Prostate gland (tissue), 2 donors: ENCODE data around the gene SLC4A2. TPM values are rescaled to one million over a fixed set of nuclear protein-coding genes. Genes with fewer than 3 reads are reported as not detected.

Experiments
- total RNA-seq, 2 donors: library from RNA; depleted of rRNA; stranded (reverse); fragments of >200 nt; gene quantifications; one replicate each; pipeline ENCODE4 v1.1.0, GENCODE V29; 2016

Gene SLC4A2
- total RNA-seq, 2 donors from 2014 or later, result 77.1 to 141 TPM

Other genes with a start within 250 kb of the SLC4A2 start
- gene AOC1, start 207.1 kb upstream of the SLC4A2 start, total RNA-seq, result 1 to 10 TPM; 2.1 to 3.1 TPM
- 100 to 1,000 TPM in 1 of 2 donors, 10 to 100 TPM in 1; 10.1 to 184 TPM for gene KCNH2, start 81.3 kb upstream of the SLC4A2 start, total RNA-seq
- gene NOS3, start 68.6 kb upstream of the SLC4A2 start, total RNA-seq, result 10 to 100 TPM in 1 of 2 donors, 1 to 10 TPM in 1; 6.1 to 10.4 TPM
- gene ATG9B, start 35.1 kb upstream of the SLC4A2 start, total RNA-seq, result 1 to 10 TPM in 1 of 2 donors, under 1 TPM in 1; 0.18 to 7.1 TPM
- gene ABCB8, start 31.1 kb upstream of the SLC4A2 start, total RNA-seq, result 10 to 100 TPM; 26.4 to 50.6 TPM
- 10 to 100 TPM in 1 of 2 donors, 1 to 10 TPM in 1; 1.7 to 11.0 TPM for gene ASIC3, start 11.1 kb upstream of the SLC4A2 start, total RNA-seq
- gene CDK5, start 1.7 kb upstream of the SLC4A2 start, total RNA-seq, result 10 to 100 TPM; 13.1 to 18.5 TPM
- 100 to 1,000 TPM; 107 to 122 TPM for gene FASTK, start 21.2 kb downstream of the SLC4A2 start, total RNA-seq
- gene TMUB1, start 23.9 kb downstream of the SLC4A2 start, total RNA-seq, result 10 to 100 TPM; 79.8 to 99.4 TPM
- gene AGAP3, start 26.9 kb downstream of the SLC4A2 start, total RNA-seq, result 100 to 1,000 TPM in 1 of 2 donors, 10 to 100 TPM in 1; 80.3 to 112 TPM
- not detected for gene GBX1, start 108.1 kb downstream of the SLC4A2 start, total RNA-seq
- gene ASB10, start 127.7 kb downstream of the SLC4A2 start, total RNA-seq, result not detected
- 1 to 10 TPM in 1 of 2 donors, not detected in 1; 3.0 TPM for gene H2BK1, start 150.9 kb downstream of the SLC4A2 start, total RNA-seq
- 10 to 100 TPM; 23.3 to 33.3 TPM for gene ABCF2, start 167.6 kb downstream of the SLC4A2 start, total RNA-seq
- 10 to 100 TPM; 40.2 to 72.9 TPM for gene CHPF2, start 172.9 kb downstream of the SLC4A2 start, total RNA-seq
- 100 to 1,000 TPM in 1 of 2 donors, 10 to 100 TPM in 1; 35.6 to 108 TPM for gene SMARCD3, start 189.1 kb downstream of the SLC4A2 start, total RNA-seq